Adipocyte (in vitro differentiated cells): ENCODE measurements around the gene PLEKHA6.

Experiments
- DNase-seq: peaks from one replicate; pipeline ENCODE4 v3.0.0-alpha.2; 2015; ENCODE audit warnings: low read depth
- H3K27me3 ChIP-seq: replicated peaks from 2 replicates; pipeline ENCODE4 v1.7.0; 2013; ENCODE audit warnings: mild to moderate bottlenecking, low read length, moderate library complexity; ENCODE audit not compliant: control insufficient read depth, insufficient read depth
- H3K36me3 ChIP-seq: 2 replicates; pipeline ENCODE4 v1.7.0; 2013; ENCODE audit warnings: low read length, mild to moderate bottlenecking, moderate library complexity; ENCODE audit not compliant: control insufficient read depth, insufficient read depth, severe bottlenecking
- H3K4me1 ChIP-seq: 2 replicates; pipeline ENCODE4 v1.7.0; 2013; ENCODE audit warnings: mild to moderate bottlenecking, low read length, moderate library complexity; ENCODE audit not compliant: control insufficient read depth, insufficient read depth
- H3K4me3 ChIP-seq: 2 replicates; pipeline ENCODE4 v1.7.0; 2013; ENCODE audit warnings: mild to moderate bottlenecking, low read length, moderate library complexity
- H3K9ac ChIP-seq: 2 replicates; pipeline ENCODE4 v1.7.0; 2013; ENCODE audit warnings: mild to moderate bottlenecking, low read length, moderate library complexity
- H3K9me3 ChIP-seq: 2 replicates; pipeline ENCODE4 v1.7.0; 2013; ENCODE audit warnings: mild to moderate bottlenecking, low read length, moderate library complexity; ENCODE audit not compliant: control insufficient read depth

The PLEKHA6 gene

DNA sequence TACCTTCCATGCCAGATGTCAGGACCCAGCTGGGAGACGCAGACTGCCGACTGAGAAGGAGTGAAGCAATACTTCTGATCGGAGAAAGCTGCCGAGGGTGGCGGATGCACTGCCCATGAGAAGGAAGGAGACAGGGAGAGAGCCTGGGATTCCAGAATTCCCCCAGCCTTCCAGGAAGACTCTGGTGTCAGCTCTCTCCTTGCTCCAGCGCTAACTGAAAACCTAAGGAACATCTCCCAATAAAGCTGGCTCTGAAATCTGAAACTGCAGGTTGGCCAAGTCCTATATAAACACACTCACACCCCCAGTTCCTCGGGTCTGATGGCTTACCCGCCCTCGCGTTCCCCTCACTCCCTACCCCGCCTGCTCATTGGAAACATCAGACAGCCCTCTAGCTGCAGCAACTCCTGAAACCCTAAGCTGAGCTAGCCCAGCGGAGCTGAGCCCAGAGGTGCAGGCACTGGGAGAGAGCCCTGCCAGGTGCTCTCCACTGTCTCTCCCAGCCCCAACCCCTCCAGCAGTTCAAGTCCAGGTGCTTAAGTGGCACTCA lies 52.3 kb downstream of the PLEKHA6 start:
- Histone ChIP-seq H3K4me3 (peak overlapping the region; percentile 58), H3K9me3 (no peaks in the 10 kb centered on the region), H3K9ac (peak overlapping the region; percentile 40), H3K4me1 (peaks cover 17% of the 10 kb centered on the region), H3K36me3 (no peaks in the 10 kb centered on the region), H3K27me3 (peaks cover 13% of the 10 kb centered on the region)
- DNase-seq = peak; percentile 73

DNA sequence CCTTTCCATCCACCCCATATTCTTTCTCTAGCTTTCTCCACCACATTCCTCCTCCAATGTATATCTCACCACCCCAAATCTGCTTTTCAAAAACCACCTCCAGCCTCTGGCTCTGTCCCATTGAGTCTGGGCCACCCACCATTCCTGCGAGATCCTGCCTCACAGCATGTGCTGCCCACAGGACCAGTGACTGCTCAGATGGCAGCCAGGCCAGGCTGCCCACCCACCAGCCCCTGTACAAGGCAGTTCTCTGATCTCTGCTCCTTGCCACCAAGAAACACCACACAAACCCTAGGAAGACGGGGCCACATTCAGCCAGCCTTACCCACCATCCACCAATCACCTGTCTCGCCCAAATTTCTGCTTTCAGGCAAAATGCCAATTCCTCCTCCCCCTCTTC lies 53.7 kb downstream of the PLEKHA6 start:
- no peaks in the 10 kb centered on the region for H3K9me3 ChIP-seq
- peaks cover 25% of the 10 kb centered on the region for H3K4me1 ChIP-seq
- H3K36me3 ChIP-seq = no peaks in the 10 kb centered on the region
- no peak overlapping the region for H3K4me3 ChIP-seq
- no peak for DNase-seq
- no peak overlapping the region for H3K9ac ChIP-seq
- H3K27me3 ChIP-seq = peaks cover 5% of the 10 kb centered on the region

DNA sequence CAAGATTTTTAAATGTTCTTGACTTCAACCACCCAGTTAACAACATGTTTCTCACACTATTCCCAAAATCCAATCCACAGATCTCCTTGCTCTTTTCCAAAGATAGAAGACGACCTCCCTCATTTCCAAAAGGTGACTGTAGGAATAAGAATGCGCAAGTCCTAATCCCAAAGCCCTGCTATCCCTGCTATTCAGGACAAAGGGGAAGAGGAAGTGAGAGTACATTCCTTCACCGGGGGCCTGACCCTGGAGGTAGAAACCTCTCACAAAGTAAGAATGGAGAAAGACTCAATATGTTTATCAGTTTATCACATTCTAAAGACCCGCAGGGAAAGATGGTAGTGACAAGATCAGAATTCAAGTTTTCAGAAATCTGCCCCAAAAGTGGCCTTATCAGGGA lies 55.7 kb downstream of the PLEKHA6 start:
- peak; percentile 17 for DNase-seq
- H3K4me3 ChIP-seq = no peak overlapping the region
- H3K9ac ChIP-seq = no peak overlapping the region
- peaks cover 5% of the 10 kb centered on the region for H3K27me3 ChIP-seq
- no peaks in the 10 kb centered on the region for H3K36me3 ChIP-seq
- H3K9me3 ChIP-seq = no peaks in the 10 kb centered on the region
- peaks cover 32% of the 10 kb centered on the region for H3K4me1 ChIP-seq

DNA sequence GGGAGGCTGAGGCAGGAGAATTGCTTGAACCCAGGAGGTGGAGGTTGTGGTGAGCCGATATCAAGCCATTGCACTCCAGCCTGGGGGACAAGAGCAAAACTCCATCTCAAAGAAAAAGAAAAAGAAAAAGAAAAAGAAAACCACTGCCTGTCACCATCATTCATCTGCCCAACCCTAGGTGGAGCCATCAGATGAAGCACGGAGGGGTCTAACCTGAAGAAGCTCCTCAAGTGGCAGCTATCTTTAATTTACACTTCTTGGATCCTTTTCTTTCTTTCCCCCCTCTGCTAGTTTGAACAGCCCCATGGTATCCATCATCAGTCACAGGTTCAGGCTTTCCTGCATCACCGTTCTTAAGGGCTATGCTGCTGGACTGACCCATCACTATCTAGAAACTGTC lies 57.0 kb downstream of the PLEKHA6 start:
- Histone ChIP-seq H3K9ac (no peak overlapping the region), H3K4me3 (no peak overlapping the region), H3K36me3 (no peaks in the 10 kb centered on the region), H3K9me3 (no peaks in the 10 kb centered on the region), H3K4me1 (peaks cover 26% of the 10 kb centered on the region), H3K27me3 (peaks cover 12% of the 10 kb centered on the region)
- DNase-seq = no peak

DNA sequence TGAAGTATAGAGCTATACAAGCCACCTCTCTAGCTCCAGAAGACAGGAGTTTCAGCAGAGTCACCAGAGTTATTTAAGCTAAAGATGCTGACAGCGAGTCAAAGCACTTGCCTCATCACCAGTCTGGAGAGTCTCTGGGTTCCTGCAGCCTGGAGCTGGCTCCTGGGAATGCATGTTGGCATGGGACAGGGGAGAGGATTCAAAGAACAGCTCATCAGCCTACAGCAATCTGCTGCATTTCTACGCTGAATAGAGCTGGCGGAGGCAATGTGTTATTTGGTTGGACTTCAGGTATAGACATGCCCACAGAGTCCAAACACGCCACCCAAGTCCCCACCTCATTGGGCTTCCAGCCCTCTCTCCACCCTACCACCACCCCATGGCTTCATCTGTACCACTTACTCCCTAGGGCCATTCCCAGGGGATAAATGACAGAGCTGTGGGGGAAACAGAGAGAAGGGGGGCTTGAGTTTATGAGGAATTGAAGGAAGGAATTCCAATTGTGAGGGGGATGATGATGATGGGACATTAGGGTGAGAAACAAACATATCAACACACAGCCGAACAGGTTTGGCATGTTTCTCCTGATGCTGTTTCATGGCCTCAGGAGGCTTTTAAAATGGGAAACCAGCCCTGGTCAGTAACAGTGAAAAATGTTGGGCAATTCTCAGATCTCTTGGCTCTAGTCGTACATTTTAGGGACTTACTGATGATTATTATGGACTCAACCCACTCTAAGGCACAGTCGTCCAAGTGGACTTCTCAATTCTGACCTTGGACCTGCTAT lies 58.4 kb downstream of the PLEKHA6 start:
- Histone ChIP-seq H3K27me3 (peaks cover 12% of the 10 kb centered on the region), H3K4me1 (peaks cover 24% of the 10 kb centered on the region), H3K4me3 (no peak overlapping the region), H3K9me3 (no peaks in the 10 kb centered on the region), H3K9ac (no peak overlapping the region), H3K36me3 (no peaks in the 10 kb centered on the region)
- DNase-seq = no peak

DNA sequence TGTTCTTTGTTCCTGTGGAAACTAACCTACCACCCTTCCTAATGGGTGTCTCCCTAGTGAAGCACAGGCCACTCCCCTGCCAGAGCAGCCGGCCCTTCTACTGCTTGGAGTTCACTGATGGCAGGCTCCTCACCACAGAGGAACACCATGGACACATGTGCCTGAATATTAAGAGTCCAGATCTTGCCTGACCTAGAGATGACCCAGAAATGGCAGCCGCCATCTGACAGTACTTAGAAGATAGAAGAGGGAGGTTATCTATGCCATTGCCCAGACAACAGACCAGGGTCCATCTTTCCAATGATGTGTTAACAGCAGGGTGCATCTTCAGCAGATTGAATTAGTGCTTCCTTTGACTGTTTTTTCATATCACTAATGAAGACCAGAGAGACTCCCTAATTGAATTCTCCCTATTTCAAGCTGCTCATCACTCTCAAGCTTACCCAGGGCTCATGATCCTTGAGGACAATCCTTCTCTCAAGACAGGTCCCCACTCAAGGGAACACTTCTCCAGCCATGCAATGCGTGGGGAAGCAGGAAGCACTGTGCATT lies 59.8 kb downstream of the PLEKHA6 start:
- H3K4me3 ChIP-seq = no peak overlapping the region
- no peaks in the 10 kb centered on the region for H3K36me3 ChIP-seq
- H3K9me3 ChIP-seq = no peaks in the 10 kb centered on the region
- H3K9ac ChIP-seq = no peak overlapping the region
- H3K4me1 ChIP-seq = peaks cover 39% of the 10 kb centered on the region
- DNase-seq = no peak
- peaks cover 7% of the 10 kb centered on the region for H3K27me3 ChIP-seq

DNA sequence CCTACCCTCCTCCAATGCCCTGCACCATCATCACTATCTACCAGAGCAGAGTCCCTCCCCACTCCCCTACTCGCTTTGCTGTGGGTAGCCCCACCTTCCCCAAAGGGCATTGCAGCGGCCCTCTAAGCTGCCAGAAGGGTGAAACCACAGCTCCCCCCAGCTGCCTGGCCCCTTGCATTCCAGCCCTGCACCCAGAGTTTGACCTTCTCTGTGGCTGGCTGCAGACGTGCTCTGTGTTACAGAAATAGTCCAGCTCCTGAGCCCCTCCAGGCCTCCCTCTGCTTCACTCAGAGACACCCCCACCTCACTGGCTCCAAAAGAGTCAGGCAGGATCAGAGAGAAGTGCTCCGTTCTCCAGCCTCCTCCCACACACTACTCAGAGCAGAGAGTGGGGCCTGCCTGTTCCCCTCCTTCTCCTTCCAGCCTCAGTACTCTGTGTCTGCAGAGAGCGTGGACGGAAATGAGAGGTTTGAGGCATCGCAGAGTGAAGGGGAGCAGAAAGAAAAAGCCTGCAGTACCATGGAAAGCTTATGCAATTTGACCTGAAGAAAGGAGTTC lies 63.2 kb downstream of the PLEKHA6 start:
- H3K27me3 ChIP-seq = peaks cover 7% of the 10 kb centered on the region

DNA sequence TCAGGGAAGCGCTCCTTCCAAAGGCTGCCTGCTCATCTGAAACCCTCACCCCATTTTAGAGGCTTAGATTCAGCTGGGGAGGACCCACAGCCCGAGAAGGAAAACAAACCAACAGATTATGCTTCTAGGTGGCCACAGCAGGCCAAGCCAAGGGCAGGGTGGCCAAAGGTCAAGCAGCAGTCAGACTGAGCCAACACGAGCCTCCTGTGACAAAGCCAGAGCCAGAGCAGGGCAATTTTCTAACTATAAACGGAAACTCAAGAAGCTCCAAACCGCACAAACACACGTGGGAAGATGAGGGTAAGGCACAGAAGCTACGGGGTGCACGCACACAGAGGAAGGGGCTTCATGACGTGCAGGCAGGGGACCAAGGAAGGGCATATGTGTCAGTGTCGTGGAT lies 64.1 kb downstream of the PLEKHA6 start:
- H3K36me3 ChIP-seq = no peaks in the 10 kb centered on the region
- H3K9me3 ChIP-seq = no peaks in the 10 kb centered on the region
- H3K4me3 ChIP-seq = no peak overlapping the region
- DNase-seq = peak; percentile 64
- H3K9ac ChIP-seq = peak overlapping the region; percentile 25
- H3K4me1 ChIP-seq = peaks cover 47% of the 10 kb centered on the region
- H3K27me3 ChIP-seq = peaks cover 7% of the 10 kb centered on the region

More for the DNA sequence above, 63.2 kb downstream of the PLEKHA6 start:
- Histone ChIP-seq H3K4me1 (peaks cover 56% of the 10 kb centered on the region), H3K9ac (peak overlapping the region; percentile 39), H3K4me3 (no peak overlapping the region), H3K9me3 (no peaks in the 10 kb centered on the region), H3K36me3 (no peaks in the 10 kb centered on the region)
- DNase-seq = peak; percentile 92

DNA sequence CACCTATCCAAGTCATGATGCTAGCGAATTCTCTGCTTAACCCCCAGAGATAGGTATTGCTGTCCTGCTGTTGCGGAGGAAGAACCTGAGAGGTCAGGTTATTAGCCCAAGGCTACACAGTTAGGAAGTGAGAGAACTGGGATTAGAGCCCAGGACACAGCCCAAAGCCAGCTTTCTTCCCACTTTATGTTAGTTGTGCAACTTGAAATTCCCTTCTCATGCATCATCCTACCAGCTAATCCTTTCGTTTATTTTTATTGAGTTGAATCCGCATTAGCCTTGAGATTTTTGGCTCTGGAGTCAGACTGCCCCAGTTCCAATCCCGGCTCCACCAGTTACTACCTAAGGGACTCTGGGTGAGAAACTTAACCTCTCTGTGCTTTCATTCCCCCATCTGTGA lies 65.4 kb downstream of the PLEKHA6 start:
- peak overlapping the region; percentile 6 for H3K9ac ChIP-seq
- peaks cover 45% of the 10 kb centered on the region for H3K4me1 ChIP-seq
- DNase-seq = peak; percentile 96
- no peaks in the 10 kb centered on the region for H3K36me3 ChIP-seq
- H3K27me3 ChIP-seq = peaks cover 7% of the 10 kb centered on the region
- no peaks in the 10 kb centered on the region for H3K9me3 ChIP-seq
- H3K4me3 ChIP-seq = peak overlapping the region; percentile 20

DNA sequence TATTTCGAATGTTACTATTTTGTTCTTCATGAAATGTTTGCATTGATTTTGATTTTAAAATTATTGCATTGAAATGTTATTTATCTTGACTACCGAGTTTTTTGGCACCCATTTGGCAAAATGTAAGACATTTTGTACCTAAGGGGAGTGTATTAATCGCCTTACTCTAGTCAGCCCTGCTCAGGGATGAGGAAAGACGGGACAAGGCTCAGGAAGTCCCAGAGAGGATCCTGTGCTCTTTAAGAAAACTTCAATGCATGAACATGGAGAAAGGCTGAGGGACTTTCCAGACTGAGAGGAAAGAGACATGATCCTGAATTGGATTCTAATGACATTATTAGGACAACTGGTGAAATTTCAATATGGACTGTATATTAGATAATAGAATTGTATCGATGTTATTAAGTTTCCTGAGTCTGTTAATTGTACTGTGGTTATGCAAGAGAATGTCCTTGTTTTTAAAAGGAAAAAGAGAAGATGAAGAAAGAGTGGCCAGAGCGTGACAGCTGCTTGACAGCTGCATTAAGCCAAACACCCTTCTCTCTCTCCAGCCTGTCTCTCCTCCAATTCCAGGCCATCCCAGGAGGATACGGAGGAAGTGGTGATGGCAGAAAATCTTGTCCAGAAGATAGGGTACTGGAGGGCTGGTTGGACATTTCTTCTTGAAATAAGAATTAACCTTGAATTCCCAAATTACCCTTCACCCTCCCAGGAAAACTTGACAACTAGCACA lies 66.0 kb downstream of the PLEKHA6 start:
- peaks cover 45% of the 10 kb centered on the region for H3K4me1 ChIP-seq
- peak overlapping the region; percentile 20 for H3K4me3 ChIP-seq
- no peaks in the 10 kb centered on the region for H3K36me3 ChIP-seq
- peak; percentile 70 for DNase-seq
- H3K9ac ChIP-seq = peak overlapping the region; percentile 6
- H3K27me3 ChIP-seq = peaks cover 11% of the 10 kb centered on the region
- no peaks in the 10 kb centered on the region for H3K9me3 ChIP-seq

DNA sequence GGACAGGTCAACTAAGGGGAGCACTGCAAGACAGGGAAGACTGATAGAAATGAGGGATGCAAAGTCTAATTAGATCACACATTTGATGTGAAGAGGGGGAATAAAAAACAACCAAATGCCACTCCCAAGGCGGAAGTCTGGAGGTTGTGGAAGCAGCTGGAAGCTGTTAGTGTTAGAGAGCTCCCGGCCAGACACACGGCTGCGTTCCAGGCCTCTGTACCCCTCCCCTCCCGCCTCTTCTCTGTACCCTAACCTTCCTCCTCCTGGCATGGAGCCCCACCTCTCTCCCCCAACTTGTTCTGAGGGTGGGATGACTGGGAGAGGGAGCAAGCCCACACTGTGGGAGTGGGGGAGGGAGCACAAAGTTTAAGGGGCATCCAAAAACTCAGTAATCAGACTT lies 67.0 kb downstream of the PLEKHA6 start:
- Histone ChIP-seq H3K9me3 (no peaks in the 10 kb centered on the region), H3K9ac (no peak overlapping the region), H3K4me1 (peaks cover 50% of the 10 kb centered on the region), H3K4me3 (no peak overlapping the region), H3K36me3 (no peaks in the 10 kb centered on the region), H3K27me3 (peaks cover 6% of the 10 kb centered on the region)
- DNase-seq = no peak
